ENCODE measurements around the gene GRIK4.
A peak's percentile ranks its signal among the peaks of the same experiment; 100 is the strongest.

Gene GRIK4

GRCh38 chr11:120681434-120682331, 170.1 kb downstream of the GRIK4 start:
- H3K9me3 ChIP-seq (ENCODE audit: severe bottlenecking): no peaks in the 10 kb centered on the region
- no peak for TF ChIP-seq CTCF (IDR thresholded peaks at IDR 0.05; ENCODE audit: poor library complexity, severe bottlenecking)
- no peaks in the 10 kb centered on the region for H3K36me3 ChIP-seq (ENCODE audit: low read depth)
- H3K4me1 ChIP-seq (ENCODE audit: insufficient read depth, poor library complexity, severe bottlenecking): no peaks in the 10 kb centered on the region
- DNase-seq (ENCODE audit: low spot score) (no peak), ATAC-seq (ENCODE audit: low read depth) (no peak)
- H3K4me3 ChIP-seq (ENCODE audit: severe bottlenecking): no peak overlapping the region
- H3K27ac ChIP-seq (ENCODE audit: poor library complexity, severe bottlenecking): no peak overlapping the region
- H3K27me3 ChIP-seq (ENCODE audit: insufficient read depth, poor library complexity, severe bottlenecking): peaks cover 2% of the 10 kb centered on the region

GRCh38 chr11:120682332-120682649, 170.7 kb downstream of the GRIK4 start:
- TF ChIP-seq CTCF (IDR thresholded peaks at IDR 0.05; ENCODE audit: poor library complexity, severe bottlenecking): no peak
- Histone ChIP-seq H3K27me3 (ENCODE audit: insufficient read depth, poor library complexity, severe bottlenecking) (peaks cover 2% of the 10 kb centered on the region), H3K4me1 (ENCODE audit: insufficient read depth, poor library complexity, severe bottlenecking) (no peaks in the 10 kb centered on the region), H3K36me3 (ENCODE audit: low read depth) (no peaks in the 10 kb centered on the region), H3K4me3 (ENCODE audit: severe bottlenecking) (no peak overlapping the region), H3K9me3 (ENCODE audit: severe bottlenecking) (no peaks in the 10 kb centered on the region), H3K27ac (ENCODE audit: poor library complexity, severe bottlenecking) (no peak overlapping the region)
- DNase-seq (ENCODE audit: low spot score): no peak
- no peak for ATAC-seq (ENCODE audit: low read depth)

- peaks cover 2% of the 10 kb centered on the region for H3K27me3 ChIP-seq (ENCODE audit: insufficient read depth, poor library complexity, severe bottlenecking)
- no peak overlapping the region for H3K4me3 ChIP-seq (ENCODE audit: severe bottlenecking)
- DNase-seq (ENCODE audit: low spot score) (no peak), ATAC-seq (ENCODE audit: low read depth) (0 out of 3 replicates have a peak, but pooled peaks have one; percentile 21)
- H3K4me1 ChIP-seq (ENCODE audit: insufficient read depth, poor library complexity, severe bottlenecking): no peaks in the 10 kb centered on the region
- no peaks in the 10 kb centered on the region for H3K36me3 ChIP-seq (ENCODE audit: low read depth)
- no peak overlapping the region for H3K27ac ChIP-seq (ENCODE audit: poor library complexity, severe bottlenecking)
- H3K9me3 ChIP-seq (ENCODE audit: severe bottlenecking): no peaks in the 10 kb centered on the region
- TF ChIP-seq CTCF (IDR thresholded peaks at IDR 0.05; ENCODE audit: poor library complexity, severe bottlenecking): no peak
These were observed 171.3 kb downstream of the GRIK4 start for GRCh38 chr11:120682866-120683265.

- TF ChIP-seq CTCF (IDR thresholded peaks at IDR 0.05; ENCODE audit: poor library complexity, severe bottlenecking): no peak
- Histone ChIP-seq H3K27me3 (ENCODE audit: insufficient read depth, poor library complexity, severe bottlenecking) (peaks cover 5% of the 10 kb centered on the region), H3K4me3 (ENCODE audit: severe bottlenecking) (no peak overlapping the region), H3K36me3 (ENCODE audit: low read depth) (no peaks in the 10 kb centered on the region), H3K9me3 (ENCODE audit: severe bottlenecking) (no peaks in the 10 kb centered on the region), H3K4me1 (ENCODE audit: insufficient read depth, poor library complexity, severe bottlenecking) (no peaks in the 10 kb centered on the region), H3K27ac (ENCODE audit: poor library complexity, severe bottlenecking) (no peak overlapping the region)
- ATAC-seq (ENCODE audit: low read depth): no peak
- no peak for DNase-seq (ENCODE audit: low spot score)
These were observed 175.0 kb downstream of the GRIK4 start for GRCh38 chr11:120686516-120686915.

GRCh38 chr11:120688163-120688562, 176.6 kb downstream of the GRIK4 start:
- H3K4me3 ChIP-seq (ENCODE audit: severe bottlenecking): no peak overlapping the region
- H3K27me3 ChIP-seq (ENCODE audit: insufficient read depth, poor library complexity, severe bottlenecking): peaks cover 5% of the 10 kb centered on the region
- H3K27ac ChIP-seq (ENCODE audit: poor library complexity, severe bottlenecking): no peak overlapping the region
- no peak for ATAC-seq (ENCODE audit: low read depth)
- H3K36me3 ChIP-seq (ENCODE audit: low read depth): no peaks in the 10 kb centered on the region
- H3K4me1 ChIP-seq (ENCODE audit: insufficient read depth, poor library complexity, severe bottlenecking): no peaks in the 10 kb centered on the region
- no peak for TF ChIP-seq CTCF (IDR thresholded peaks at IDR 0.05; ENCODE audit: poor library complexity, severe bottlenecking)
- H3K9me3 ChIP-seq (ENCODE audit: severe bottlenecking): no peaks in the 10 kb centered on the region
- no peak for DNase-seq (ENCODE audit: low spot score)

All from RWPE2 (cell line).